ENCODE results near the gene GPR146. TPM values are rescaled to one million over a fixed set of nuclear protein-coding genes. Genes with fewer than 3 reads are reported as not detected.
A peak's percentile ranks its signal among the peaks of the same experiment; 100 is the strongest.

GPR146 gene
- total RNA-seq, 1 experiment from 2014 or later = 1.8 TPM

- BruUV-seq (replicated peaks) = no TSS peak
- Histone ChIP-seq H3K27me3 (replicated peaks; ENCODE audit: control insufficient read depth, insufficient read depth, low read length) (no peaks in the 10 kb centered on the region), H3K4me1 (no peaks in the 10 kb centered on the region), H3K36me3 (ENCODE audit: control insufficient read depth, insufficient read depth, low read length) (peaks cover 7% of the 10 kb centered on the region), H3K4me3 (ENCODE audit: low read depth, low read length) (no peak overlapping the region), H3K9me3 (no peaks in the 10 kb centered on the region)
- Mint-ChIP-seq H3K9me3 (ENCODE audit: unreplicated experiment) (no peaks in the 10 kb centered on the region), H3K36me3 (ENCODE audit: insufficient read depth, unreplicated experiment) (peaks cover 38% of the 10 kb centered on the region), H3K27me3 (ENCODE audit: insufficient read depth, unreplicated experiment) (no peaks in the 10 kb centered on the region), H3K27ac (ENCODE audit: unreplicated experiment) (peak overlapping the region; percentile 75), H3K4me1 (ENCODE audit: low read depth, unreplicated experiment) (no peaks in the 10 kb centered on the region), H3K4me3 (ENCODE audit: unreplicated experiment) (no peak overlapping the region)
- intact Hi-C loops (cut with micrococcal nuclease; ENCODE audit: unreplicated experiment) = no loop called here
- CTCF ChIA-PET = no interaction called here
- POLR2A ChIA-PET = interaction anchor here (0.6 kb wide), 1 partner anchor 48 kb away, joined by 3 read pairs; no protein-coding TSS in a partner anchor
- TF ChIP-seq CTCF (IDR thresholded peaks at IDR 0.05; ENCODE audit: insufficient read depth in 1 of 2, low read depth in 1 of 2, low read length in 1 of 2, severe bottlenecking in 1 of 2, unreplicated experiment in 1 of 2) = no peak
- DNase-seq = no peak
These were observed 21.4 kb upstream of the GPR146 start for GRCh38 chr7:1022801-1023465.

- no peaks in the 10 kb centered on the region for H3K4me1 Mint-ChIP-seq (ENCODE audit: low read depth, unreplicated experiment)
- Histone ChIP-seq H3K27me3 (replicated peaks; ENCODE audit: control insufficient read depth, insufficient read depth, low read length) (no peaks in the 10 kb centered on the region), H3K9me3 (no peaks in the 10 kb centered on the region), H3K4me1 (peaks cover 6% of the 10 kb centered on the region), H3K4me3 (ENCODE audit: low read depth, low read length) (no peak overlapping the region), H3K36me3 (ENCODE audit: control insufficient read depth, insufficient read depth, low read length) (peaks cover 7% of the 10 kb centered on the region)
- ChIA-PET CTCF (no interaction called here), POLR2A (no interaction called here)
- DNase-seq = no peak
- H3K27ac Mint-ChIP-seq (ENCODE audit: unreplicated experiment) = no peak overlapping the region
- no TSS peak for BruUV-seq (replicated peaks)
- no peak for TF ChIP-seq CTCF (IDR thresholded peaks at IDR 0.05; ENCODE audit: insufficient read depth in 1 of 2, low read depth in 1 of 2, low read length in 1 of 2, severe bottlenecking in 1 of 2, unreplicated experiment in 1 of 2)
- peaks cover 46% of the 10 kb centered on the region for H3K36me3 Mint-ChIP-seq (ENCODE audit: insufficient read depth, unreplicated experiment)
- no peak overlapping the region for H3K4me3 Mint-ChIP-seq (ENCODE audit: unreplicated experiment)
- H3K9me3 Mint-ChIP-seq (ENCODE audit: unreplicated experiment) = no peaks in the 10 kb centered on the region
- H3K27me3 Mint-ChIP-seq (ENCODE audit: insufficient read depth, unreplicated experiment) = no peaks in the 10 kb centered on the region
- intact Hi-C loops (cut with micrococcal nuclease; ENCODE audit: unreplicated experiment) = no loop called here
These were observed 20.0 kb upstream of the GPR146 start for GRCh38 chr7:1024331-1024841.

GRCh38 chr7:1024876-1025742, 19.2 kb upstream of the GPR146 start:
- intact Hi-C loops (cut with micrococcal nuclease; ENCODE audit: unreplicated experiment) = no loop called here
- Mint-ChIP-seq H3K36me3 (ENCODE audit: insufficient read depth, unreplicated experiment) (peaks cover 42% of the 10 kb centered on the region), H3K27me3 (ENCODE audit: insufficient read depth, unreplicated experiment) (no peaks in the 10 kb centered on the region), H3K4me3 (ENCODE audit: unreplicated experiment) (no peak overlapping the region), H3K4me1 (ENCODE audit: low read depth, unreplicated experiment) (no peaks in the 10 kb centered on the region), H3K9me3 (ENCODE audit: unreplicated experiment) (no peaks in the 10 kb centered on the region), H3K27ac (ENCODE audit: unreplicated experiment) (no peak overlapping the region)
- H3K27me3 ChIP-seq (replicated peaks; ENCODE audit: control insufficient read depth, insufficient read depth, low read length) = no peaks in the 10 kb centered on the region
- H3K36me3 ChIP-seq (ENCODE audit: control insufficient read depth, insufficient read depth, low read length) = peaks cover 7% of the 10 kb centered on the region
- no peak for DNase-seq
- no peak overlapping the region for H3K4me3 ChIP-seq (ENCODE audit: low read depth, low read length)
- no peaks in the 10 kb centered on the region for H3K9me3 ChIP-seq
- TF ChIP-seq CTCF (IDR thresholded peaks at IDR 0.05; ENCODE audit: insufficient read depth in 1 of 2, low read depth in 1 of 2, low read length in 1 of 2, severe bottlenecking in 1 of 2, unreplicated experiment in 1 of 2) = no peak
- H3K4me1 ChIP-seq = peaks cover 11% of the 10 kb centered on the region
- ChIA-PET CTCF (no interaction called here), POLR2A (no interaction called here)
- no TSS peak for BruUV-seq (replicated peaks)
